Ishikawa (cell line): ENCODE measurements around the gene TRPM3.

Experiments used
- CEBPB ChIP-seq: IDR thresholded peaks from 2 replicates; pipeline ENCODE4 v1.6.1; 2012
- CREB1 ChIP-seq: IDR thresholded peaks from 2 replicates; pipeline ENCODE4 v1.6.1; 2012; ENCODE audit warnings: low read depth
- EGR1 ChIP-seq: IDR thresholded peaks from 2 replicates; pipeline ENCODE4 v1.6.1; 2012
- EP300 ChIP-seq: IDR thresholded peaks from 2 replicates; pipeline ENCODE4 v1.6.1; 2012; ENCODE audit warnings: borderline replicate concordance
- FOXM1 ChIP-seq: IDR thresholded peaks from 2 replicates; pipeline ENCODE4 v1.6.1; 2012; ENCODE audit warnings: low read depth, borderline replicate concordance
- NFIC ChIP-seq: IDR thresholded peaks from 2 replicates; pipeline ENCODE4 v1.6.1; 2012
- RAD21 ChIP-seq: IDR thresholded peaks from 2 replicates; pipeline ENCODE4 v1.6.1; 2012; ENCODE audit warnings: low read depth
- TAF1 ChIP-seq: IDR thresholded peaks from 2 replicates; pipeline ENCODE4 v1.6.1; 2012; ENCODE audit warnings: low read depth, mild to moderate bottlenecking
- TCF12 ChIP-seq: IDR thresholded peaks from 2 replicates; pipeline ENCODE4 v1.6.1; 2012; ENCODE audit warnings: low read depth
- TEAD4 ChIP-seq: IDR thresholded peaks from 2 replicates; pipeline ENCODE4 v1.6.1; 2012
- YY1 ChIP-seq: IDR thresholded peaks from 2 replicates; pipeline ENCODE4 v1.6.1; 2012; ENCODE audit warnings: low read depth
- ZBTB7A ChIP-seq: IDR thresholded peaks from 2 replicates; pipeline ENCODE4 v1.6.1; 2012; ENCODE audit warnings: low read depth
- TF ChIP-seq, protein P1 (sequence below): IDR thresholded peaks from 2 replicates; pipeline ENCODE4 v1.6.1; 2012; ENCODE audit warnings: low read depth, mild to moderate bottlenecking
- TF ChIP-seq, protein P2 (sequence below): IDR thresholded peaks from 2 replicates; pipeline ENCODE4 v1.6.1; 2012
- TF ChIP-seq, protein P3 (sequence below): IDR thresholded peaks from 2 replicates; pipeline ENCODE4 v1.6.1; 2012

TRPM3 gene

DNA sequence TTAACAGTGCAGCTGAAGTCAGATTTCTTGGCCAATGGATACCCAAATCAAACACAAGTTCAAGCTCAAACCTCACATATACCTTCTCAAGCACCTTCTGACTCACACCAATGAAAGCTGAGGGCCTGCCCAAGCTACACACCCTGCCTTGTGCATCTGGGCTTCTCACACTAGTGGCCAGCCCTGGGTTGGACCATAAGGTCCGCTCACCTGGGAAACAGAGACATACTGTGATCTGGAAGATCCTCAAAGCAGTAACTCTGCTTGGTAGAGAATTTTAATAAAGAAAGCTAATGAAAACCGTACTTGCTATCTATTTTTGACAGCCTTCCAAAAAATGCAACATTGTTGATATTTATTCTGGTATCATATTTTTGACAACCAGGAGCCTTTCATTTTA lies 7.4 kb upstream of the TRPM3 start:
- TF ChIP-seq TEAD4 (no peak), FOXM1 (no peak), NFIC (no peak), TAF1 (no peak)
- TF ChIP-seq, protein P1, sequence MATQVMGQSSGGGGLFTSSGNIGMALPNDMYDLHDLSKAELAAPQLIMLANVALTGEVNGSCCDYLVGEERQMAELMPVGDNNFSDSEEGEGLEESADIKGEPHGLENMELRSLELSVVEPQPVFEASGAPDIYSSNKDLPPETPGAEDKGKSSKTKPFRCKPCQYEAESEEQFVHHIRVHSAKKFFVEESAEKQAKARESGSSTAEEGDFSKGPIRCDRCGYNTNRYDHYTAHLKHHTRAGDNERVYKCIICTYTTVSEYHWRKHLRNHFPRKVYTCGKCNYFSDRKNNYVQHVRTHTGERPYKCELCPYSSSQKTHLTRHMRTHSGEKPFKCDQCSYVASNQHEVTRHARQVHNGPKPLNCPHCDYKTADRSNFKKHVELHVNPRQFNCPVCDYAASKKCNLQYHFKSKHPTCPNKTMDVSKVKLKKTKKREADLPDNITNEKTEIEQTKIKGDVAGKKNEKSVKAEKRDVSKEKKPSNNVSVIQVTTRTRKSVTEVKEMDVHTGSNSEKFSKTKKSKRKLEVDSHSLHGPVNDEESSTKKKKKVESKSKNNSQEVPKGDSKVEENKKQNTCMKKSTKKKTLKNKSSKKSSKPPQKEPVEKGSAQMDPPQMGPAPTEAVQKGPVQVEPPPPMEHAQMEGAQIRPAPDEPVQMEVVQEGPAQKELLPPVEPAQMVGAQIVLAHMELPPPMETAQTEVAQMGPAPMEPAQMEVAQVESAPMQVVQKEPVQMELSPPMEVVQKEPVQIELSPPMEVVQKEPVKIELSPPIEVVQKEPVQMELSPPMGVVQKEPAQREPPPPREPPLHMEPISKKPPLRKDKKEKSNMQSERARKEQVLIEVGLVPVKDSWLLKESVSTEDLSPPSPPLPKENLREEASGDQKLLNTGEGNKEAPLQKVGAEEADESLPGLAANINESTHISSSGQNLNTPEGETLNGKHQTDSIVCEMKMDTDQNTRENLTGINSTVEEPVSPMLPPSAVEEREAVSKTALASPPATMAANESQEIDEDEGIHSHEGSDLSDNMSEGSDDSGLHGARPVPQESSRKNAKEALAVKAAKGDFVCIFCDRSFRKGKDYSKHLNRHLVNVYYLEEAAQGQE: no peak

DNA sequence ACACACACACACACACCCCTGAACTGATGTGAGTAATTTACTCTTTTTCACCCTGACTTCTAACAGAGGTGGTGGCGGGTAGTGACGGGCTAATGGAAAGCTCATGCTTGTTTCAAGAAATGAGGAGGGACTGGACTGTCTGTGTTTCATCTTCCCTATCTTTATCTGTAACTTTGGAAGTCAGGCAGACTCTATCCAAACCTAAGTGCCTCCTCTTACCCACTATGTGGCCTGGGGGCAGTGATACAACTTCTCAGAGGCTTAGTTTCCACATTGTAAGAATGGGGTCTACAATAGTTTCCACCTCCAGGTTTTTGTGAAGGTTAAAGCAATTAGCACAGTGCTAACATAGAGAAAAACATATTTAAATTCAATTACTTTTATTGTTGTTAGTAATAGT lies 5.9 kb upstream of the TRPM3 start:
- TF ChIP-seq, protein P1: no peak
- TF ChIP-seq TEAD4: no peak
- no peak for TF ChIP-seq CEBPB

DNA sequence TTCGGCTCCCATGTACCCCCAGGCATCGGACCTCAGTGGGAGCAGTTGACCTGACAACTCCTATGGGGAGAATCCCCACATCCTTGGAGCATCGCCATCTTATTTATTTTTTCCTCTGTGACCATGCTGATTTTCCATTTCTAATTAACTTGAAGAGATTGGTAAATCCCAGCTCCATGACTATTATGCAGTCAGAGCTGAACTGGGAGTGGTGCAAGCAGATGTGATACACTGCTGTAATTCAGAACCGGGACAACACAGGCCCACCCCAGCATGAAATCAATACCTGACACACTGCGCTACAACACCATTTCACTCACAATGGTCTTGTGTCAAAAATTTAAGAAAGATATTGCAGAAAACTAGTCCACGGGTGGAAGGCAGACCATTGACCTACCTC lies 1.0 kb upstream of the TRPM3 start:
- TF ChIP-seq, protein P2, sequence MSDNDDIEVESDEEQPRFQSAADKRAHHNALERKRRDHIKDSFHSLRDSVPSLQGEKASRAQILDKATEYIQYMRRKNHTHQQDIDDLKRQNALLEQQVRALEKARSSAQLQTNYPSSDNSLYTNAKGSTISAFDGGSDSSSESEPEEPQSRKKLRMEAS: no peak
- TF ChIP-seq CREB1 (no peak), FOXM1 (no peak), CEBPB (no peak), TAF1 (no peak), TEAD4 (no peak), ZBTB7A (no peak), YY1 (no peak), EGR1 (no peak), TCF12 (no peak), NFIC (no peak), EP300 (no peak), RAD21 (no peak)
- TF ChIP-seq, protein P1: no peak
- TF ChIP-seq, protein P3, sequence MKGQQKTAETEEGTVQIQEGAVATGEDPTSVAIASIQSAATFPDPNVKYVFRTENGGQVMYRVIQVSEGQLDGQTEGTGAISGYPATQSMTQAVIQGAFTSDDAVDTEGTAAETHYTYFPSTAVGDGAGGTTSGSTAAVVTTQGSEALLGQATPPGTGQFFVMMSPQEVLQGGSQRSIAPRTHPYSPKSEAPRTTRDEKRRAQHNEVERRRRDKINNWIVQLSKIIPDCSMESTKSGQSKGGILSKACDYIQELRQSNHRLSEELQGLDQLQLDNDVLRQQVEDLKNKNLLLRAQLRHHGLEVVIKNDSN: no peak

DNA sequence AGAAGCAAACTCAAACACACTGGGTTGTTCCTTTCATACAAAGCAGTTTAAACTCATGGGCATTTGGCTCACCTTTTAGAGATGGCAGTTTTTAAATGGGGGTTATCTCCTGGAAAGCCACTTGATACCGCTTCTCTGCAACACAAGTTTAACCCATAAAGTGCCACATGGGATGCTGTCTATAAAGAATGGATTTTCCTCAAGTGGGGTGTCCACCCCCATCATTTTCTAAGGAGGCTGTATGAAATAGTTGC lies 528 bp upstream of the TRPM3 start:
- no peak for TF ChIP-seq TCF12
- TF ChIP-seq RAD21: no peak
- TF ChIP-seq ZBTB7A: no peak
- no peak for TF ChIP-seq CREB1
- no peak for TF ChIP-seq TAF1
- no peak for TF ChIP-seq NFIC
- no peak for TF ChIP-seq CEBPB
- TF ChIP-seq FOXM1: no peak
- TF ChIP-seq YY1: no peak
- TF ChIP-seq, protein P1: no peak
- TF ChIP-seq EGR1: no peak
- no peak for TF ChIP-seq TEAD4
- TF ChIP-seq, protein P2: no peak
- TF ChIP-seq, protein P3: no peak
- no peak for TF ChIP-seq EP300
